Uterus (tissue), 2 donors: ENCODE data around the gene ALG6.

Experiments used
- POLR2A ChIP-seq, 2 donors: fragments of 450-650 bp; IDR thresholded peaks; one replicate each; pipeline ENCODE4 v1.6.1; 2016; ENCODE audit warnings: antibody characterized with exemption in 2 of 2, mild to moderate bottlenecking in 1 of 2, moderate library complexity in 1 of 2
- TF ChIP-seq, protein P1 (sequence below), 4 experiments: fragments of 200-600 bp in 2 of 4; fragments of 450-650 bp in 2 of 4; sonication (generic) in 2 of 4; IDR thresholded peaks; one replicate each; pipeline ENCODE4 v1.5.1; 2016 to 2019; ENCODE audit warnings: antibody characterized with exemption in 4 of 4, mild to moderate bottlenecking in 2 of 4, moderate library complexity in 1 of 4

GRCh38 chr1:63326106-63326472 lies 41.3 kb upstream of the ALG6 start:
- TF ChIP-seq, protein P1, sequence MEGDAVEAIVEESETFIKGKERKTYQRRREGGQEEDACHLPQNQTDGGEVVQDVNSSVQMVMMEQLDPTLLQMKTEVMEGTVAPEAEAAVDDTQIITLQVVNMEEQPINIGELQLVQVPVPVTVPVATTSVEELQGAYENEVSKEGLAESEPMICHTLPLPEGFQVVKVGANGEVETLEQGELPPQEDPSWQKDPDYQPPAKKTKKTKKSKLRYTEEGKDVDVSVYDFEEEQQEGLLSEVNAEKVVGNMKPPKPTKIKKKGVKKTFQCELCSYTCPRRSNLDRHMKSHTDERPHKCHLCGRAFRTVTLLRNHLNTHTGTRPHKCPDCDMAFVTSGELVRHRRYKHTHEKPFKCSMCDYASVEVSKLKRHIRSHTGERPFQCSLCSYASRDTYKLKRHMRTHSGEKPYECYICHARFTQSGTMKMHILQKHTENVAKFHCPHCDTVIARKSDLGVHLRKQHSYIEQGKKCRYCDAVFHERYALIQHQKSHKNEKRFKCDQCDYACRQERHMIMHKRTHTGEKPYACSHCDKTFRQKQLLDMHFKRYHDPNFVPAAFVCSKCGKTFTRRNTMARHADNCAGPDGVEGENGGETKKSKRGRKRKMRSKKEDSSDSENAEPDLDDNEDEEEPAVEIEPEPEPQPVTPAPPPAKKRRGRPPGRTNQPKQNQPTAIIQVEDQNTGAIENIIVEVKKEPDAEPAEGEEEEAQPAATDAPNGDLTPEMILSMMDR (IDR thresholded peaks at IDR 0.05), result no peak
- TF ChIP-seq POLR2A (IDR thresholded peaks at IDR 0.05), result no peak
